NCI-H2029 treated with DMSO at 0.1 percent for 48 hours (cell line): Measurements from ENCODE around the gene DEPDC5.

Experiments used
- DNase-seq: peaks from one replicate; lab custom pipeline; 2025; lab: John Stamatoyannopoulos, UW

DEPDC5 gene

GRCh38 chr22:31852691-31853421, 99.0 kb downstream of the DEPDC5 start:
- DNase-seq, result no peak

GRCh38 chr22:31853736-31854495, 100.1 kb downstream of the DEPDC5 start:
- DNase-seq, result no peak

DNA sequence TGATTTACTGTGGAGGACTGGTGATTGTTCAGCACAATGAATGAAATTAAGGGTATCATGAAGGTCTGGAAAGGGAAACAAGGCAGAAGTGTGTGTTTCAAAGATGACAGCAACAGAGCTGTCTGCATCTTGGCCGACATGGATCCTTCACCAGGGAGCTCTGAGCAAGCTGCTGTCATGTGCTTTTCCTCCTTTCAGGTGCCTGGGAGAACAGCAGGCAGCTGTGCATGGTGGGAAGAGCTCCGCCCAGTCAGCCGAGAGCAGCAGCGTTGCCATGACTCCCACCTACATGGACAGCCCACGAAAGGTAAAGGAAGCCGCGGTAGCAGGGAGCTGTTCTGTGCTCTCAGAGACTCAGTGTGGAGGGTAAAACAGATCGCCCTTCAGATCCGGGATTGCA, 103.4 kb downstream of the DEPDC5 start:
- peak; percentile 74 for DNase-seq

DNA sequence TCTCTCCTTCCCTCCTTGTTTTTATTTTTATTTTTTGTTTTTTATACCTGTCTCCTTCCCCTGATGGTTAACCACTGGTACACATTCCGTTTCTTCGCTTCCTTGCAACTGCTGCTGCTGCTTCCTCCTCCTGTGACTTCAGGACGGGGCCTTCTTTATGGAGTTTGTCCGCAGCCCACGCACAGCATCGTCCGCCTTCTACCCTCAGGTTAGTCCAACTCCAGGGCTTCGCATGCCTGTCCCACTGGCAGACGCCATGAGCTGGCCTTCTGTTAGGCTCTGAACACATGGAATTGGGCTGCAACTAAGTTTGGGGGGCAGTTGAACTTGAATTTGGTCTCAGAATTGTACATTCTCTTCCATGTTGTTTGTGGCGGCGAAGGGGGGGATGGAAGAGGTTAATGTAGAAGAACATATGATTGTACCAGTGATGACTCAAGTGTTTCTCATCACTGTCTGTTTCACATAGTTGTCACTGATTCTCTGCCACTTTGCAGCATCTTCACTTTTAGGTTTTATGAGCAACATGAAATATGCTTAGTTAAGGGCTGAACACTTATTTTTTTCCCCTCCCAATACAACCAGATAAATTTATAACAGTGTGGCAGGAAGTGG, 107.5 kb downstream of the DEPDC5 start:
- no peak for DNase-seq

DNA sequence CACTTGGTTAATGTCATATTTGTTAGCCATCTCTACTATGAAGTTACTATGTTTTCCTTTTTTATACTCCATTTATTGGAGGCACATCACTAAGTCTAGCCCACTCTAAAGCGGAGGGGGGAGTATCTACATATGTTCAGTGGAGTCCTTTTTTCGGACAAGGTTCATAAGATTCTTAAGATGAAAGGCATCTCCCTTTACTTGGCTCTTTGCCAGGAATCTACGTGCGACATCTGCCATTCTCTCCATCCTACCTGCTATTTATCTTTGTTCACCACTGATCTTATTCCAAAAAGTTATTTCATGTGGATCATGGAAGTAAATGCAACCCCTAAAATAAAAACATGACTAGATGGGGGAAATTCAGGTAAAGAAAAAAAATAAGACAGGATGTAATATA, 113.1 kb downstream of the DEPDC5 start:
- no peak for DNase-seq

DNA sequence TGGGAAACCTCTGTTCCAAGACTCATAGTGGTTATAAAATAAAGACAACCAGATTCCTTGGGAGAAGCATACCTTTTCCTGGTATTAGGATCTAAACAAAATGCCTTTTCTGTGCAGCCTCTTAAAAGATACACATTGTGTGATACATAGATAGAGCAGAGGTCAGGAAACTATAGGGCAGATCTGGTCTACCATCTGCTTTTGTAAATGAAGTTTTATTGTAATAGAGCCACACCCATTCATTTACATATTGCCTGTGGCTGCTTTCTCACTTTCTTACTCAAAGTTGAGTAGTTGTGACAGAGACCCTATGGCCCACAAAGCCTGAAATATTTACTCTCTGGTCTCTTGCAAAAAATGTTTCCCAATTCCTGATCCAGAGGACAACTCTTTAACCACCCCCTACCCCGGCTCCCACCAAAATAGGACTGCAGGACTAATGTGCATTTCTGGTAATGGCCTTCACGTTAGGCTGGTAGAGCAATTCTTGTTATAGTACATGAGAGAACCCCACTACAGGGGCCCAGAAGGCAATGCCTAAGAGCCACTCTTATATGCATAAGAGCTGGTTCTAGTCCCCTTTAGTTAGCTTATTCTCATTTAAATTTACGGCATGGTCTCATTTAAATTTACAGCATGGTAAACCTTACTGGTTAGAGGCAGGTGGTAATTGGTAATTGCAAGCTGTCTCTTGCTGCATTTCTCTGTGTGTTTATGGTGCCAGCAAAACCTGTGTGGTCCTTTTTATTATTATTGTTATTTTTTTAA, 113.8 kb downstream of the DEPDC5 start:
- DNase-seq, result no peak

DNA sequence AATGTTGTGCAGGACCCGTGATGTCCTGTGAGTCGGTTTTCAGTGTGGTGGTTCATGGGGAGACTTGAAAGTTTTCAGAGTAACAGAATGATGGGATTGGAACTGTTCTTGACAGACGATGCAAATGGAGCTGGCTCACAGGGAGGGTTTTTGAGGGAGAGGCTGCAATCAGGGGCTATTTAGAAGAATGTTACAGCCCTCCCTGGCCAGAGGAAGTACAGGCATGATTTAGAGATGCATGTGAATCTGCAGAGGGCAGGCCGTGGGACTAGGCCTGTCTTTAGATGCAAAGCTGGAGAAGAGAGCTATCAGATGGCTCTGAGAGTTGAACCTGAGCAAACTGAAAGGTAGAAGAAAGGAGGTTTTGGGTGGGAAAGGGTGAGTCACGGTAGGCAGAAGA, 115.9 kb downstream of the DEPDC5 start:
- no peak for DNase-seq

DNA sequence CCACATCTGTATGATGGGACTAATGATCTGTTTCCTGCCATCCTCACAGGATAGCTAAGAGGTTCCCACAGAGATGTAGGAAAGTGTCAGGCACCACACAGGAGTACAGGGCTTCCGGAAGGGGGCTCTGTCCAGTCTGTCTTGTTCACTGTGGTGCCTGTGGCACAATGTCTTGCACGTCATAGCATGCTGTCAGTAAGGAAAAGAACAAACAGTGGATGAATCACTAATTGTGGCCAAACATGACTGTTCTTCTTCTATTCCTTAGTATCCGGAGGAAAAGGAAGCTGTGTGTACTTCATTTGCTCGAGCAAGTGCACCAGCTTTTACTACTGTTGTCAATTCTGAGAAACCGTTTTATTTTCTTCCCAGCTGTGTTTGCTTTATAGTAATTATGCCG, 117.1 kb downstream of the DEPDC5 start:
- no peak for DNase-seq

GRCh38 chr22:31871480-31871879, 117.7 kb downstream of the DEPDC5 start:
- no peak for DNase-seq

DNA sequence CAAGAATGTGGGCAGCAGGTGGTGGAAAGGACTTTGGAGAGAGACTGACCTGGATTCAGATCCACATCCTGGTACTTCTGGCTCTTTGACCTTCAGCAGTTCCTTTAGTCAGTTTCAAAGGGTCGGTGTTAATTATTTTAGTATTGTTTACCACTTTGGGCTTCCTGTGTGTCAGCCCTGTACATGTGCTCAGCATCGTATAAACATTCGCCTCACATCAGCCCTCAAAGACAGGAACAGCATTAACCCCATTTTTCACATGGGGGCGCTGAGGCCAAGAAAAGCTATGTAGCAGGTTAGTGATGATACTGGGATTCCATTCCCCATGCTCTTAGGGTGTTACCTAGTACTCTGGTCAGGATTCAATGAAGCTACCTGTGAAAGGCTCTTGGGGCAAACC, 118.4 kb downstream of the DEPDC5 start:
- no peak for DNase-seq

GRCh38 chr22:31874821-31875220, 121.0 kb downstream of the DEPDC5 start:
- no peak for DNase-seq

GRCh38 chr22:31876156-31876920, 122.5 kb downstream of the DEPDC5 start:
- DNase-seq, result no peak

DNA sequence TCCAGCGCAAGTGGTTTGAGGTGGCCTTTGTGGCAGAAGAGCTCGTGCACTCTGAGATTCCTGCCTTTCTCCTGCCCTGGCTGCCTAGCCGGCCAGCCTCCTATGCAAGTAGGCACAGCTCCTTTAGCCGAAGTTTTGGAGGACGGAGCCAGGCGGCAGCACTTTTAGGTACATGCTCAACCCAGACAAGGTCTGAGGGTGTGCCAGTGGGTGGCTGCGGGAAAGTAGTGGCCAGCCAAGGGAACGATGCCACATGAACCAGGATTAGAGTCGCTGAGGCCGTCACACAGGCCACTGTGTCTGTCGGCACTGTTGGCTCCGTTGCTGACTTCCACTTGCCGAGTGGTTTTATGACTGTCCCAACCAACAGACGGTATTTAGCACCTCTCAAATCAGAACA, 125.8 kb downstream of the DEPDC5 start:
- DNase-seq, result no peak

- DNase-seq, result no peak
These were observed 127.4 kb downstream of the DEPDC5 start for GRCh38 chr22:31881200-31881599.

- DNase-seq, result no peak
These were observed 128.0 kb downstream of the DEPDC5 start for GRCh38 chr22:31881865-31882264.

GRCh38 chr22:31882971-31883370, 129.2 kb downstream of the DEPDC5 start:
- DNase-seq, result no peak

GRCh38 chr22:31883989-31884388, 130.2 kb downstream of the DEPDC5 start:
- DNase-seq, result no peak

DNA sequence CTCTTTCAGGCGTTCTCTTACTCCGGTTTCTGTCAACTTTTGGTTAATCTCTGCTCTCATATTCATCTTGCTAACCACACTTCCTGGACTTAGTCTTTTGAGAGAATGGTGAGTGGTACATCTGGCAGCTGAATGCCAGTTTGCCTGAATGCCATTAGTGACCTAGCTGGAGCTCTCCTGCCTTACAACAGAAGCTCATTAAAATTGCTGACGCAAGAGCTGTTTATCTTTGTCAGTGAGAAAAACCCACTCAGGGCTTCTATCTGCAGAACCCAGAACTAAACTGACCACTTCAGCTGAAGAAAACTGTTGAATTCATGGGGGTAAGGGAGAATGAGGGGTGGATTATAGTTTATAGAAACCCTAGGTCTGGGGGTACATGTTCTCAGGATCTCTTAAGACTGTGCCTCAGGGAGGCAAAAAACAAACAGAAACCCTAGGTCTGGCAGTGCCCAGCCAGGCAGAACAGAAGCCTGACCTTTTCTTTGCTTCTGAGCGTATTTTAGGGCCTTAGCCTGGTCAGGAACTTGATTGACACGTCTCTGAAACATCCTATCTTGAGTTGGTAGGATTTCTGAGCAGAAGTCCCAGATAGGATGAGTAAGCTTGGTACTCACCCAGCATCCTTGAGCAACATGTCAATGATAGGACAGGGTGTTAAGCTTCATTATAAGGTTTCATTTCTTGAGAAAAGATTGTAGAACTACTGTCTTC, 137.7 kb downstream of the DEPDC5 start:
- DNase-seq, result no peak

- no peak for DNase-seq
These were observed 138.2 kb downstream of the DEPDC5 start for GRCh38 chr22:31892080-31892433.

DNA sequence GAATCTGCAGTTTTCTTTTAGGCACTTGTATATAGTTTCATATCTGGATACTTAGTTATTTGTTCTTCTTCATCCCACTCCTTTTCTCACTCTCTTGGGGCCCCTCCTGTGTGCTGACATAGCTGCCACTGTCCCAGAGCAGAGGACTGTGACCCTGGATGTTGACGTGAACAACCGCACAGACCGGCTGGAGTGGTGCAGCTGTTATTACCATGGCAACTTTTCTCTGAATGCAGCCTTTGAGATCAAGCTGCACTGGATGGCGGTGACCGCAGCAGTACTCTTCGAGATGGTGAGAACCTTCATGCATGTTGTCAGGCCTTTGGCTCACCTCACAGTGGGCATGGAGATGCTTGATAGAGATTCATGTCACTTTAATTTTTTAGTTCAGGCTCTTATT, 139.6 kb downstream of the DEPDC5 start:
- no peak for DNase-seq
